Measurements from ENCODE around the gene DCBLD2. TPM values are rescaled to one million over a fixed set of nuclear protein-coding genes. Genes with fewer than 3 reads are reported as not detected.

The DCBLD2 gene

GRCh38 chr3:98746882-98747281 is 154.6 kb downstream of the DCBLD2 start:
- Histone ChIP-seq H3K36me3 (replicated peaks in 1 of 2; ENCODE audit: control insufficient read depth in 2 of 2, insufficient read depth in 2 of 2, low read length in 2 of 2) (no peaks in the 10 kb centered on the region), H2AFZ (ENCODE audit: low read length) (no peak overlapping the region), H3K9me3 (replicated peaks in 1 of 2; ENCODE audit: control insufficient read depth in 2 of 2, insufficient read depth in 1 of 2, low read depth in 1 of 2, low read length in 2 of 2) (no peaks in the 10 kb centered on the region), H4K8ac (ENCODE audit: low read depth, low read length) (no peak overlapping the region), H3K4ac (ENCODE audit: low read length) (no peak overlapping the region), H3K23ac (ENCODE audit: low read depth, low read length, poor library complexity) (no peak overlapping the region), H3K4me2 (ENCODE audit: insufficient read depth, low read length, poor library complexity, severe bottlenecking) (no peak overlapping the region), H4K91ac (ENCODE audit: low read depth, low read length, poor library complexity) (no peak overlapping the region), H2BK15ac (ENCODE audit: low read length) (no peak overlapping the region), H3K79me1 (ENCODE audit: low read depth, low read length) (no peaks in the 10 kb centered on the region), H3K18ac (ENCODE audit: low read length) (no peak overlapping the region), H3K4me1 (ENCODE audit: control insufficient read depth in 2 of 2, insufficient read depth in 1 of 2, low read depth in 1 of 2, low read length in 2 of 2) (peaks cover 0 to 1% of the 10 kb centered on the region in 2 donors), H2BK5ac (ENCODE audit: low read length) (no peak overlapping the region), H3K27me3 (ENCODE audit: control insufficient read depth in 3 of 3, insufficient read depth in 3 of 3, low read depth in 1 of 3, low read length in 3 of 3) (no peaks in the 10 kb centered on the region), H2AK5ac (ENCODE audit: low read depth, low read length) (no peak overlapping the region), H3K9ac (ENCODE audit: low read depth, low read length, poor library complexity) (no peak overlapping the region), H3K14ac (ENCODE audit: low read length) (no peak overlapping the region), H2BK12ac (ENCODE audit: low read length) (no peak overlapping the region), H2BK120ac (ENCODE audit: low read depth, low read length) (no peak overlapping the region), H3K27ac (replicated peaks; ENCODE audit: low read length) (no peak overlapping the region), H3K4me3 (ENCODE audit: low read length in 2 of 2) (no peak overlapping the region)
- no CpG with 5 or more reads among the region's 4 CpGs for WGBS, 2 donors (ENCODE audit: extremely low coverage in 2 of 2, insufficient read length in 2 of 2, insufficient replicate concordance in 1 of 2)
- DNase-seq (ENCODE audit: low spot score) = no peak

- H3K9ac ChIP-seq (ENCODE audit: low read depth, low read length, poor library complexity) = no peak overlapping the region
- no peak overlapping the region for H2AFZ ChIP-seq (ENCODE audit: low read length)
- no peak overlapping the region for H3K27ac ChIP-seq (replicated peaks; ENCODE audit: low read length)
- WGBS, 2 donors (ENCODE audit: extremely low coverage in 2 of 2, insufficient read length in 2 of 2, insufficient replicate concordance in 1 of 2) = no CpG with 5 or more reads among the region's 4 CpGs
- no peaks in the 10 kb centered on the region for H3K36me3 ChIP-seq (replicated peaks in 1 of 2; ENCODE audit: control insufficient read depth in 2 of 2, insufficient read depth in 2 of 2, low read length in 2 of 2)
- no peak overlapping the region for H3K14ac ChIP-seq (ENCODE audit: low read length)
- no peak overlapping the region for H4K8ac ChIP-seq (ENCODE audit: low read depth, low read length)
- no peak overlapping the region for H3K4me2 ChIP-seq (ENCODE audit: insufficient read depth, low read length, poor library complexity, severe bottlenecking)
- no peak overlapping the region for H3K18ac ChIP-seq (ENCODE audit: low read length)
- H2BK120ac ChIP-seq (ENCODE audit: low read depth, low read length) = no peak overlapping the region
- no peaks in the 10 kb centered on the region for H3K79me1 ChIP-seq (ENCODE audit: low read depth, low read length)
- H3K4me3 ChIP-seq (ENCODE audit: low read length in 2 of 2) = no peak overlapping the region
- H2AK5ac ChIP-seq (ENCODE audit: low read depth, low read length) = no peak overlapping the region
- H2BK5ac ChIP-seq (ENCODE audit: low read length) = no peak overlapping the region
- no peak overlapping the region for H4K91ac ChIP-seq (ENCODE audit: low read depth, low read length, poor library complexity)
- H3K9me3 ChIP-seq (replicated peaks in 1 of 2; ENCODE audit: control insufficient read depth in 2 of 2, insufficient read depth in 1 of 2, low read depth in 1 of 2, low read length in 2 of 2) = no peaks in the 10 kb centered on the region
- no peaks in the 10 kb centered on the region for H3K27me3 ChIP-seq (ENCODE audit: control insufficient read depth in 3 of 3, insufficient read depth in 3 of 3, low read depth in 1 of 3, low read length in 3 of 3)
- no peak overlapping the region for H2BK15ac ChIP-seq (ENCODE audit: low read length)
- no peak overlapping the region for H2BK12ac ChIP-seq (ENCODE audit: low read length)
- no peak overlapping the region for H3K23ac ChIP-seq (ENCODE audit: low read depth, low read length, poor library complexity)
- H3K4me1 ChIP-seq (ENCODE audit: control insufficient read depth in 2 of 2, insufficient read depth in 1 of 2, low read depth in 1 of 2, low read length in 2 of 2) = peaks cover 0 to 1% of the 10 kb centered on the region in 2 donors
- no peak overlapping the region for H3K4ac ChIP-seq (ENCODE audit: low read length)
- no peak for DNase-seq (ENCODE audit: low spot score)
These were observed 155.4 kb downstream of the DCBLD2 start for GRCh38 chr3:98746122-98746521.

Small RNA genes lying within 50 kb of the gene (small RNA-seq; reads per million reads assigned to genes)
- not detected for gene RNU6-1263P (ENCODE audit: insufficient read depth)
- gene RNU6-26P (ENCODE audit: insufficient read depth) = not detected
